Smooth muscle cell (in vitro differentiated cells): ENCODE data around the gene CACNG4. TPM values are rescaled to one million over a fixed set of nuclear protein-coding genes. Genes with fewer than 3 reads are reported as not detected.

Experiments
- DNase-seq: peaks from one replicate; lab custom pipeline; 2025; ENCODE audit not compliant: unreplicated experiment; lab: John Stamatoyannopoulos, UW
- H2AFZ ChIP-seq: fragments of 200-600 bp; sonication (generic); 2 replicates; pipeline ENCODE4 v1.6.0; 2016; ENCODE audit warnings: antibody characterized with exemption, low read depth, mild to moderate bottlenecking
- H3F3A ChIP-seq: fragments of 200-600 bp; sonication (generic); 2 replicates; pipeline ENCODE4 v1.6.0; 2017; ENCODE audit warnings: antibody characterized with exemption, low read depth
- H3K27ac ChIP-seq: fragments of 200-600 bp; sonication (generic); 2 replicates; pipeline ENCODE4 v1.5.1; 2016; ENCODE audit warnings: low read depth, mild to moderate bottlenecking
- H3K27me3 ChIP-seq: fragments of 200-600 bp; sonication (generic); 2 replicates; pipeline ENCODE4 v1.6.1; 2016; ENCODE audit warnings: low read depth, mild to moderate bottlenecking
- H3K36me3 ChIP-seq: fragments of 200-600 bp; sonication (generic); 2 replicates; pipeline ENCODE4 v1.5.1; 2016; ENCODE audit warnings: low read depth
- H3K4me1 ChIP-seq: fragments of 200-600 bp; sonication (generic); 2 replicates; pipeline ENCODE4 v1.5.1; 2016; ENCODE audit warnings: low read depth
- H3K4me2 ChIP-seq: fragments of 200-600 bp; sonication (generic); 2 replicates; pipeline ENCODE4 v1.6.0; 2016; ENCODE audit warnings: mild to moderate bottlenecking
- H3K4me3 ChIP-seq: fragments of 200-600 bp; sonication (generic); 2 replicates; pipeline ENCODE4 v1.5.1; 2016; ENCODE audit warnings: mild to moderate bottlenecking
- H3K79me2 ChIP-seq: fragments of 200-600 bp; sonication (generic); 2 replicates; pipeline ENCODE4 v1.6.0; 2016; ENCODE audit warnings: low read depth, mild to moderate bottlenecking
- H3K9ac ChIP-seq: fragments of 200-600 bp; sonication (generic); 2 replicates; pipeline ENCODE4 v1.6.0; 2016; ENCODE audit warnings: low read depth
- H3K9me3 ChIP-seq: fragments of 200-600 bp; sonication (generic); replicated peaks from 2 replicates; pipeline ENCODE4 v1.5.1; 2016; ENCODE audit warnings: low read depth
- H4K20me1 ChIP-seq: fragments of 200-600 bp; sonication (generic); 2 replicates; pipeline ENCODE4 v1.6.0; 2016; ENCODE audit warnings: low read depth
- WGBS: methylation state at CpG from one replicate; pipeline ENCODE4 v1.1.7; 2016; ENCODE audit warnings: low lambda C conversion rate; 5-methylcytosine and 5-hydroxymethylcytosine counted together
- polyA plus RNA-seq: library from polyadenylated mRNA; unstranded; fragments of >200 nt; fragmentation: Nextera tagmentation; extraction: Ambion mirVana; gene quantifications from 2 replicates; pipeline ENCODE4 v1.2.1, GENCODE V29; 2016
- total RNA-seq: library from RNA; depleted of rRNA; stranded (reverse); fragments of >200 nt; gene quantifications from 2 replicates; pipeline ENCODE4 v1.2.3, GENCODE V29; 2014
- TF ChIP-seq, protein P1 (sequence below): fragments of 200-600 bp; sonication (generic); IDR thresholded peaks from 2 replicates; pipeline ENCODE4 v1.5.1; 2017; ENCODE audit warnings: borderline replicate concordance, mild to moderate bottlenecking, antibody characterized with exemption; ENCODE audit not compliant: insufficient read depth, poor library complexity, severe bottlenecking

Gene CACNG4
- total and polyA plus RNA-seq, 2 experiments from 2014 or later: 1.4 to 6.5 TPM

DNA sequence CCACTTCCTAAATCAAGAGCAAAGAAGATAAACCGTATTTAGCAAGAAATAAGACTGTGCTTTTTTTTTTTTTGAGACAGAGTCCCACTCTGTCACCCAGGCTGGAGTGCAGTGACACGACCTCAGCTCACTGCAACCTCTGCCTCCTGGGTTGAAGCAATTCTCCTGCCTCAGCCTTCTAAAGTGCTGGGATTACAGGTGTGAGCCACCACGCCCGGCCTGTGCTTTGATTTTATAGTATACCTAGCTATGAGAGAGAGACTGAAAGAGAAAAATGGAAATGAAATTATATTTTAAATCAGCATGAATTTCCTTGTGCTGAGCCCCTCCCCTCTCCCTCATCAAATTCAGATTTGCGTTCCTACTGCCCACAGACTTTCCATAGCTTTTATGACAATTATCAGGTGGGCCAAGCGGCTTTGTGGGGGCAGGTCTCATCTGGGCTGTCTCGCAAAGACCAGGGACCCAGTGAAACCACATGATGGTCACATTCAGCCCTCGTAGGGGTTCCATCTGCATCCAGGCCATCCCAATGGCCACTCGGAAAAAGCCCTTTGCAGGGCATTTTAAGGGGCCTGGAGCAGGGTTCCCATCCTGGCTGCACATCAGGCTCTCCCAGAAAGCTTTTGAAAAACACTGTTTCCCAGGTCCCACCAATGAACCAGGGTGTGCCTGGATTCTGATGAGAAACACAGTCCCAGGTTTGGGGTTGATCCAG is 88.4 kb downstream of the CACNG4 start:
- Histone ChIP-seq H3K9me3 (peaks cover 16% of the 10 kb centered on the region), H3K4me1 (no peaks in the 10 kb centered on the region), H2AFZ (no peak overlapping the region), H3K27ac (no peak overlapping the region), H3K36me3 (no peaks in the 10 kb centered on the region), H3K79me2 (no peaks in the 10 kb centered on the region), H4K20me1 (no peaks in the 10 kb centered on the region), H3K4me3 (no peak overlapping the region), H3K4me2 (no peak overlapping the region), H3F3A (no peaks in the 10 kb centered on the region), H3K27me3 (no peaks in the 10 kb centered on the region), H3K9ac (no peak overlapping the region)
- WGBS: 92% methylated on average over 9 of the region's 9 CpGs
- TF ChIP-seq, protein P1, sequence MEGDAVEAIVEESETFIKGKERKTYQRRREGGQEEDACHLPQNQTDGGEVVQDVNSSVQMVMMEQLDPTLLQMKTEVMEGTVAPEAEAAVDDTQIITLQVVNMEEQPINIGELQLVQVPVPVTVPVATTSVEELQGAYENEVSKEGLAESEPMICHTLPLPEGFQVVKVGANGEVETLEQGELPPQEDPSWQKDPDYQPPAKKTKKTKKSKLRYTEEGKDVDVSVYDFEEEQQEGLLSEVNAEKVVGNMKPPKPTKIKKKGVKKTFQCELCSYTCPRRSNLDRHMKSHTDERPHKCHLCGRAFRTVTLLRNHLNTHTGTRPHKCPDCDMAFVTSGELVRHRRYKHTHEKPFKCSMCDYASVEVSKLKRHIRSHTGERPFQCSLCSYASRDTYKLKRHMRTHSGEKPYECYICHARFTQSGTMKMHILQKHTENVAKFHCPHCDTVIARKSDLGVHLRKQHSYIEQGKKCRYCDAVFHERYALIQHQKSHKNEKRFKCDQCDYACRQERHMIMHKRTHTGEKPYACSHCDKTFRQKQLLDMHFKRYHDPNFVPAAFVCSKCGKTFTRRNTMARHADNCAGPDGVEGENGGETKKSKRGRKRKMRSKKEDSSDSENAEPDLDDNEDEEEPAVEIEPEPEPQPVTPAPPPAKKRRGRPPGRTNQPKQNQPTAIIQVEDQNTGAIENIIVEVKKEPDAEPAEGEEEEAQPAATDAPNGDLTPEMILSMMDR: no peak
- no peak for DNase-seq

DNA sequence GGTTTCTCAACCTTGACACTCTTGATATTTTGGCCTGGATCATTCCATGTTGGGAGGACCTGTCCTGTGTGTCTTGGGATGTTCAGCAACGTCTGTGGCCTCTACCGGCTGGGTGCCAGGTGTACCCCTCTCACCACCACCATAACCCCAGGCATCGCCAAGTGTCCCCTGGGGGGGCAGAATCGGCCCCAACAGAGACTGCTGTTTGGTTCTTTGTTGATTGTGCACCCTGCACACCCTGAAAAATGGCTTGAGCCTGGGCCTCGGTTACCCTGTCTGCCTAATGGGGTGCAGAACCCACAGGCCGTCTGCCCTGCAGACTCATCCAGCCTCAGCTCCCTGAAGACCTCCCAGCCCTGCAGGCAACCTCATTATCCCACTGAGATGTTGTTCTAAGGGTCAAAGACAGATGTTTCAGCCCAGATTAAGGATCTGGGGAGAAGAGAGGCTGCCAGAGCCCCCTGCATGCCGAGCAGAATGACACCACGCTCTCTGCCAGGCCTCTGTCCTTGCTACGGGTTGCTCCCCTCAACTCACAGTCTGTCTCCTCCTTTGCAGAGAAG is 89.0 kb downstream of the CACNG4 start:
- Histone ChIP-seq H3K9ac (no peak overlapping the region), H3K27me3 (no peaks in the 10 kb centered on the region), H3K27ac (no peak overlapping the region), H3K79me2 (no peaks in the 10 kb centered on the region), H3K4me2 (no peak overlapping the region), H3F3A (no peaks in the 10 kb centered on the region), H3K4me1 (no peaks in the 10 kb centered on the region), H4K20me1 (no peaks in the 10 kb centered on the region), H3K36me3 (no peaks in the 10 kb centered on the region), H3K4me3 (no peak overlapping the region), H2AFZ (no peak overlapping the region), H3K9me3 (peaks cover 11% of the 10 kb centered on the region)
- 92% methylated on average over 9 of the region's 9 CpGs for WGBS
- TF ChIP-seq, protein P1: no peak
- DNase-seq: no peak

DNA sequence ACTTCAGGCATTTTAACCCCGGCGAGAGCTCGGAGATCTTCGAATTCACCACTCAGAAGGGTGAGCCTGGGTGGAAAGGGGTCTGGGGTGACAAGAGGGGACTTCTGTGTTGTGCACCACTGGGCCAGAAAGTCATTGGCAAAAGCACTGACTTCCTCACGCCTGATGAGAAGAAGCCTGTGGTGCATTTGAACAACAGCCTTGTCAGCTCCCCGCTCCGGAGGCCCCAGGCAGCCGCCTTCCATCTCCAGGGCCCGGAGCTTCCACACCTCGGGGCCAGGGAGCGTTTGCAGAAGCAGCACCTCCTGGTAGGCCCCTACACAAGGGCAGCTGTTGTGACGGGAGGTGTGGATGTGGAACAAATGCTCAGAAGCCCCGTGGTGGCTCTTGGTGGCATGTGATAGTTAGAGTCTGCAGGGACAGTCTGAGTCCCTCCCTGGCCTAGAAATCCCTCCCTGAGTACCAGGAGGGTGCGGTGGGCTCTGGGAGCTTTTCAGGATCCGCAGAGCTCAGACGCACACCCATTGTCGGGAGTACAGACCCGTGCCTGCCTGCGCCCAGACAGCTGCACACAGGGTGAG is 89.6 kb downstream of the CACNG4 start:
- Histone ChIP-seq H3K4me2 (no peak overlapping the region), H3K27ac (no peak overlapping the region), H2AFZ (no peak overlapping the region), H3K4me1 (no peaks in the 10 kb centered on the region), H3F3A (no peaks in the 10 kb centered on the region), H3K4me3 (no peak overlapping the region), H3K36me3 (no peaks in the 10 kb centered on the region), H3K27me3 (no peaks in the 10 kb centered on the region), H4K20me1 (no peaks in the 10 kb centered on the region), H3K79me2 (no peaks in the 10 kb centered on the region), H3K9ac (no peak overlapping the region), H3K9me3 (peaks cover 6% of the 10 kb centered on the region)
- no peak for DNase-seq
- 94% methylated on average over 19 of the region's 19 CpGs for WGBS
- TF ChIP-seq, protein P1: no peak

DNA sequence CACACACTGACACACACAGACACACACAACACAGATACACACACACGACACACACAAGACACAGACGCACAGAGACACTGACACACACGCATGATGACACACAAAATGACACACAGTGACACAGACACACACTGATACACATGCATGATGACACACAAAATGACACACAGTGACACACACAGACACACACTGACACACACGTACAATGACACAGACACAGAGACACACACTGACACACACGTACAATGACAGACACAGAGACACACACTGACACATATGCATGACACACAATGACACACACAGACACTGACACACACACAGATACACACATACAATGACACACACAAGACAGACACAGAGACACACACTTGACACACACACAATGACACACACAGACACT is 90.1 kb downstream of the CACNG4 start:
- Histone ChIP-seq H3K79me2 (no peaks in the 10 kb centered on the region), H3K9me3 (peaks cover under 1% of the 10 kb centered on the region), H3K27ac (no peak overlapping the region), H3K4me3 (no peak overlapping the region), H3K27me3 (no peaks in the 10 kb centered on the region), H3K9ac (no peak overlapping the region), H2AFZ (no peak overlapping the region), H3K36me3 (no peaks in the 10 kb centered on the region), H3K4me2 (no peak overlapping the region), H4K20me1 (no peaks in the 10 kb centered on the region), H3K4me1 (no peaks in the 10 kb centered on the region), H3F3A (no peaks in the 10 kb centered on the region)
- no peak for DNase-seq
- 68% methylated on average over 5 of the region's 5 CpGs for WGBS
- TF ChIP-seq, protein P1: no peak
